Gastroesophageal sphincter (tissue), 3 donors: Measurements from ENCODE around the gene ATP8A1.

Experiments
- CTCF ChIP-seq, 4 experiments: fragments of 200-600 bp in 2 of 4; fragments of 450-650 bp in 2 of 4; sonication (generic) in 1 of 4; IDR thresholded peaks; one replicate each; pipeline ENCODE4 v1.5.1; 2017 to 2019; ENCODE audit warnings: antibody characterized with exemption in 4 of 4, mild to moderate bottlenecking in 2 of 4, moderate library complexity in 2 of 4
- EP300 ChIP-seq: sonication (generic); formaldehyde crosslinking; IDR thresholded peaks from one replicate; pipeline ENCODE4 v1.6.1; 2017; ENCODE audit warnings: antibody characterized with exemption, mild to moderate bottlenecking
- POLR2A ChIP-seq, 2 donors: fragments of 450-650 bp; IDR thresholded peaks; one replicate each; pipeline ENCODE4 v1.6.1; 2017; ENCODE audit warnings: antibody characterized with exemption in 2 of 2, mild to moderate bottlenecking in 2 of 2, moderate library complexity in 1 of 2
- POLR2AphosphoS5 ChIP-seq: sonication (generic); formaldehyde crosslinking; IDR thresholded peaks from one replicate; pipeline ENCODE4 v1.6.1; 2017; ENCODE audit warnings: antibody characterized with exemption

GRCh38 chr4:42643685-42644084 lies 13.2 kb downstream of the ATP8A1 start:
- TF ChIP-seq CTCF (IDR thresholded peaks at IDR 0.05) = no peak
- TF ChIP-seq EP300 = no peak
- TF ChIP-seq POLR2AphosphoS5 = no peak
- no peak for TF ChIP-seq POLR2A (IDR thresholded peaks at IDR 0.05)
